Sciatic nerve (tissue), 2 donors: ENCODE measurements around the gene ELAC1. TPM values are rescaled to one million over a fixed set of nuclear protein-coding genes. Genes with fewer than 3 reads are reported as not detected.
A peak's percentile ranks its signal among the peaks of the same experiment; 100 is the strongest.
"Not testable (repeated sequence)": the region's sequence is repeated elsewhere in the genome, so short reads cannot be mapped to it uniquely, and the experiment has no call there.

Experiments used
- ATAC-seq: fragments of 200-7000 bp; cut with Tn5 transposase; one replicate; pipeline ENCODE4 v1.9.1; 2020; ENCODE audit warnings: mild to moderate bottlenecking, moderate library complexity
- DNase-seq: peaks from one replicate; pipeline ENCODE4 v3.0.0-alpha.2; 2020; ENCODE audit warnings: low spot score
- intact Hi-C: fragments of 100-400 bp; cut with DNase I; formaldehyde crosslinking; loops from one replicate; pipeline ENCODE4 v1.14.2; 2022
- total RNA-seq: library from RNA; stranded (reverse); fragmentation: NEBNext Ultra II Directional; extraction: Animal tissue kit (Norgen Biotek cat#: 25700); gene quantifications from one replicate; pipeline ENCODE4 v1.2.1, GENCODE V29; 2021
- donor health status: DM: no; HTN: no; CAD: no.
- donor health status: DM: no; HTN: no; CAD: no.

Gene ELAC1, protein sequence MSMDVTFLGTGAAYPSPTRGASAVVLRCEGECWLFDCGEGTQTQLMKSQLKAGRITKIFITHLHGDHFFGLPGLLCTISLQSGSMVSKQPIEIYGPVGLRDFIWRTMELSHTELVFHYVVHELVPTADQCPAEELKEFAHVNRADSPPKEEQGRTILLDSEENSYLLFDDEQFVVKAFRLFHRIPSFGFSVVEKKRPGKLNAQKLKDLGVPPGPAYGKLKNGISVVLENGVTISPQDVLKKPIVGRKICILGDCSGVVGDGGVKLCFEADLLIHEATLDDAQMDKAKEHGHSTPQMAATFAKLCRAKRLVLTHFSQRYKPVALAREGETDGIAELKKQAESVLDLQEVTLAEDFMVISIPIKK
- total RNA-seq, result 6.3 TPM

GRCh38 chr18:50967714-50968661 is at the start of gene ELAC1:
TSS of gene ELAC1 (plus strand) at chr18:50968040. CDS start at chr18:50974405, 6,365 bp downstream.
- intact Hi-C loops, result no loop called here
- peak; percentile 80 for DNase-seq
- ATAC-seq, result peak; percentile 98

GRCh38 chr18:50918153-50918552 is 49.7 kb upstream of the ELAC1 start:
- ATAC-seq (no peak), DNase-seq (no peak)
- intact Hi-C loops, result no loop called here

- ATAC-seq, result no peak
- no peak for DNase-seq
- intact Hi-C loops, result no loop called here
These were observed 43.5 kb upstream of the ELAC1 start for GRCh38 chr18:50924372-50924771.

- ATAC-seq (no peak), DNase-seq (no peak)
- intact Hi-C loops, result no loop called here
These were observed 41.3 kb upstream of the ELAC1 start for GRCh38 chr18:50926521-50926920.

GRCh38 chr18:50928551-50928950 is 39.3 kb upstream of the ELAC1 start:
- ATAC-seq, result no peak
- DNase-seq, result no peak
- intact Hi-C loops, result no loop called here

DNA sequence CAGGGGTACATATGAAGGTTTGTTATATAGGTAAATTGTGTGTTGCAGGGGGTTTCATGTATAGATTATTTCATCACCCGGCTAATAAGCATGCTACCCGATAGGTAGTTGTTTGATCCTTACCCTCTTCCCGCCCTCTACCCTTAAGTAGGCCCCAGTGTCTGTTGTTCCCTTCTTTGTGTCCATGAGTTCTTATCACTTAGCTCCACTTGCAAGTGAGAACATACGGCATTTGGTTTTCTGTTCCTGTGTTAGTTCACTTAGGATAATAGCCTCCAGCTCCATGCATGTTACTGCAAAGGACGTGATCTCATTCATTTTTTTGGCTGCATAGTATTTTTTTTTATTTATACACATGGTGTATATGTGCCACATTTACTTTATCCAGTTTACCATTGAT is 34.2 kb upstream of the ELAC1 start:
- intact Hi-C loops, result no loop called here
- DNase-seq (no peak), ATAC-seq (no peak)

- intact Hi-C loops, result no loop called here
- ATAC-seq (no peak), DNase-seq (no peak)
These were observed 33.2 kb upstream of the ELAC1 start for GRCh38 chr18:50934545-50935211.

- ATAC-seq (no peak), DNase-seq (no peak)
- intact Hi-C loops, result no loop called here
These were observed 32.2 kb upstream of the ELAC1 start for GRCh38 chr18:50935493-50936191.

- intact Hi-C loops, result no loop called here
- DNase-seq (no peak), ATAC-seq (no peak)
These were observed 30.7 kb upstream of the ELAC1 start for GRCh38 chr18:50937183-50937582.

- DNase-seq (no peak), ATAC-seq (no peak)
- intact Hi-C loops, result no loop called here
These were observed 28.9 kb upstream of the ELAC1 start for GRCh38 chr18:50938912-50939311.

- intact Hi-C loops, result no loop called here
- no peak for DNase-seq
- ATAC-seq, result peak; percentile 68
These were observed 23.5 kb upstream of the ELAC1 start for GRCh38 chr18:50944245-50944932.

DNA sequence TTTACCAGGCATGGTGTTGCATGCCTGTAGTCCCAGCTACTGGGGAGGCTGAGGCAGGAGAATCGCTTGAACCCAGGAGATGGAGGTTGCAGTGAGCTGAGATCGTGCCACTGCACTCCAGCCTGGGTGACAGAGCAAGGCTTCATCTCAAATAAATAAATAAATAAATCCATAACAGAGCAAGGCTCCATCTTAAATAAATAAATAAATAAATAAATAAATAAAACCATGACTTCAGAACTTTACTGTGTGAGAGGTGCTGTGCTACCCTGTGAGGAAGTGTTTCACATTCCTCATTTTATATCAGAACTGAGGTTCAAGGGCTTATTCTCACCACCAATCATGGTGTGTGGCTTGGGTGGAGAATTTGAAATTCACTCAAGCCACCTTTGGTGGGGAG is 21.9 kb upstream of the ELAC1 start:
- intact Hi-C loops, DNase-seq, ATAC-seq: not testable (repeated sequence)

GRCh38 chr18:50947899-50948298 is 19.9 kb upstream of the ELAC1 start:
- no peak for DNase-seq
- intact Hi-C loops, result no loop called here
- no peak for ATAC-seq

DNA sequence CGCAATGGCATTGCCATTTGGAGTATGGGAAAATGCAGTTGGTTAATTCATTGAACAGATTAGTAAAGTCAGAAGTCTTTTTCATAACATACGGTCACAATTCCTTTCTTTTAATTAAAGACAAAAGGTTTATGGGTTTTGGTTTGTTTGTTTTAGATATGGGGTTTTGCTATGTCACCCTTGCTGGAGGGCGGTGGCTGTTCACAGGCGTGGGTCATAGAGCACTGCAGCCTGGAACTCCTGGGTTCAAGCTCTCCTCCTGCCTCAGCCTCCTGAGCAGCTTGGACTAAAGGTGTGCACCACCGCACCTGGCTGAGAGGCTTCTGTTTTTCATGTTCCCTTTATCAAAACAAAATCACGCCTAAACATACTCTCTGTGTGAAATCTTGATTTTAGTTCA is 18.7 kb upstream of the ELAC1 start:
- ATAC-seq (no peak), DNase-seq (no peak)
- intact Hi-C loops, result no loop called here

GRCh38 chr18:50950626-50951025 is 17.2 kb upstream of the ELAC1 start:
- DNase-seq, result no peak
- no peak for ATAC-seq
- intact Hi-C loops, result no loop called here

DNA sequence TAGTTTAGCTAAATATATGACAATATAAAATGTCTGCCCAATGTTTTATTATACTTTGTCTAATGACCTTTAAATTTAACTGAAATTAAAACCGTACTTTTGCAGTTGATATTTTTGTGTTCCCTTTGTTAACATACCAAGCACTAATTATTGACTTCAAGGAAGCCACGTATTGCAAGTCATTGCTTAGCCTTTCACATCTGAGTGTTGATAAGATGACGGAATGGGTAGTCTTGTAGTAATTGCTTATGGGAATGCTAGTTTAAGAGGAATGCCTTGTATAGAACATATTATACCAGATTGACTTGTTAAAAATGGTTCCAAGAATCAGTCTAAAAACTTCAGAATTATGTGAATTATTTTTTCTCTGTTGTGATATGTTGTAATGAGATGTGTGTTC is 14.0 kb upstream of the ELAC1 start:
- intact Hi-C loops, result no loop called here
- DNase-seq (no peak), ATAC-seq (no peak)

GRCh38 chr18:50955253-50955652 is 12.6 kb upstream of the ELAC1 start:
- intact Hi-C loops, result no loop called here
- DNase-seq (no peak), ATAC-seq (no peak)

GRCh38 chr18:50956116-50956515 is 11.7 kb upstream of the ELAC1 start:
- ATAC-seq, result no peak
- intact Hi-C loops, result no loop called here
- no peak for DNase-seq
